ENCODE data around the gene ZFAND3.

Gene ZFAND3

GRCh38 chr6:37819177-37819801 is at the start of gene ZFAND3:
TSS of gene ZFAND3 (plus strand) at chr6:37819727. CDS start at chr6:37819946, 219 bp downstream.
- TF ChIP-seq POLR2A (IDR thresholded peaks at IDR 0.05; ENCODE audit: low read length) (no peak), GATA1 (IDR thresholded peaks at IDR 0.05; ENCODE audit: low read depth, low read length) (no peak)
- peak; percentile 97 to 98 for DNase-seq

GRCh38 chr6:37774028-37774680 is 45.4 kb upstream of the ZFAND3 start:
- no peak for DNase-seq
- TF ChIP-seq GATA1 (IDR thresholded peaks at IDR 0.05; ENCODE audit: low read depth, low read length) (no peak), POLR2A (IDR thresholded peaks at IDR 0.05; ENCODE audit: low read length) (no peak)

GRCh38 chr6:37776566-37776965 is 43.0 kb upstream of the ZFAND3 start:
- TF ChIP-seq GATA1 (IDR thresholded peaks at IDR 0.05; ENCODE audit: low read depth, low read length) = no peak
- no peak for TF ChIP-seq POLR2A (IDR thresholded peaks at IDR 0.05; ENCODE audit: low read length)
- DNase-seq = no peak

- TF ChIP-seq POLR2A (IDR thresholded peaks at IDR 0.05; ENCODE audit: low read length) (no peak), GATA1 (IDR thresholded peaks at IDR 0.05; ENCODE audit: low read depth, low read length) (no peak)
- DNase-seq = no peak
These were observed 42.2 kb upstream of the ZFAND3 start for GRCh38 chr6:37777272-37777834.

- TF ChIP-seq GATA1 (IDR thresholded peaks at IDR 0.05; ENCODE audit: low read depth, low read length) (no peak), POLR2A (IDR thresholded peaks at IDR 0.05; ENCODE audit: low read length) (no peak)
- no peak for DNase-seq
These were observed 40.3 kb upstream of the ZFAND3 start for GRCh38 chr6:37779111-37779800.

- no peak for DNase-seq
- TF ChIP-seq POLR2A (IDR thresholded peaks at IDR 0.05; ENCODE audit: low read length) (no peak), GATA1 (IDR thresholded peaks at IDR 0.05; ENCODE audit: low read depth, low read length) (no peak)
These were observed 39.5 kb upstream of the ZFAND3 start for GRCh38 chr6:37779902-37780628.

- TF ChIP-seq POLR2A (IDR thresholded peaks at IDR 0.05; ENCODE audit: low read length) (no peak), GATA1 (IDR thresholded peaks at IDR 0.05; ENCODE audit: low read depth, low read length) (no peak)
- DNase-seq = no peak
These were observed 37.7 kb upstream of the ZFAND3 start for GRCh38 chr6:37781788-37782187.

- DNase-seq = no peak
- no peak for TF ChIP-seq POLR2A (IDR thresholded peaks at IDR 0.05; ENCODE audit: low read length)
- TF ChIP-seq GATA1 (IDR thresholded peaks at IDR 0.05; ENCODE audit: low read depth, low read length) = no peak
These were observed 36.3 kb upstream of the ZFAND3 start for GRCh38 chr6:37783025-37783855.

GRCh38 chr6:37783856-37784584 is 35.5 kb upstream of the ZFAND3 start:
- no peak for DNase-seq
- TF ChIP-seq GATA1 (IDR thresholded peaks at IDR 0.05; ENCODE audit: low read depth, low read length) = no peak
- no peak for TF ChIP-seq POLR2A (IDR thresholded peaks at IDR 0.05; ENCODE audit: low read length)

GRCh38 chr6:37784585-37784967 is 35.0 kb upstream of the ZFAND3 start:
- no peak for DNase-seq
- TF ChIP-seq GATA1 (IDR thresholded peaks at IDR 0.05; ENCODE audit: low read depth, low read length) = no peak
- TF ChIP-seq POLR2A (IDR thresholded peaks at IDR 0.05; ENCODE audit: low read length) = no peak

- no peak for TF ChIP-seq GATA1 (IDR thresholded peaks at IDR 0.05; ENCODE audit: low read depth, low read length)
- TF ChIP-seq POLR2A (IDR thresholded peaks at IDR 0.05; ENCODE audit: low read length) = no peak
- DNase-seq = no peak
These were observed 34.4 kb upstream of the ZFAND3 start for GRCh38 chr6:37785002-37785662.

Measured in erythroblast (primary cell).